C4-2B (cell line): ENCODE results near the gene EPHB4.

Experiments used
- H3K27ac ChIP-seq: fragments of 450-650 bp; 2 replicates; pipeline ENCODE4 v1.5.1; 2017
- CTCF ChIP-seq: fragments of 450-650 bp; conservative IDR thresholded peaks from 2 replicates; pipeline ENCODE4 v1.5.1; 2017; ENCODE audit warnings: mild to moderate bottlenecking
- ZFX ChIP-seq: fragments of 450-650 bp; IDR thresholded peaks from 2 replicates; pipeline ENCODE4 v1.6.1; 2017

EPHB4 gene

GRCh38 chr7:100824499-100825214, 2.7 kb downstream of the EPHB4 start:
- H3K27ac ChIP-seq = no peak overlapping the region
- TF ChIP-seq ZFX (no peak), CTCF (no peak)

- H3K27ac ChIP-seq = no peak overlapping the region
- TF ChIP-seq ZFX = no peak
- TF ChIP-seq CTCF = no peak
These were observed 3.8 kb downstream of the EPHB4 start for GRCh38 chr7:100823534-100823933.

- TF ChIP-seq CTCF (no peak), ZFX (no peak)
These were observed 4.2 kb downstream of the EPHB4 start for GRCh38 chr7:100823140-100823525.

GRCh38 chr7:100822236-100823139, 4.8 kb downstream of the EPHB4 start:
- H3K27ac ChIP-seq = no peak overlapping the region
- TF ChIP-seq CTCF = no peak
- no peak for TF ChIP-seq ZFX

More at GRCh38 chr7:100823140-100823525, 4.2 kb downstream of the EPHB4 start:
- no peak overlapping the region for H3K27ac ChIP-seq

- TF ChIP-seq CTCF (no peak), ZFX (no peak)
- no peak overlapping the region for H3K27ac ChIP-seq
These were observed 7.7 kb downstream of the EPHB4 start for GRCh38 chr7:100819586-100819985.

GRCh38 chr7:100818825-100819224, 8.5 kb downstream of the EPHB4 start:
- TF ChIP-seq CTCF (no peak), ZFX (no peak)
- no peak overlapping the region for H3K27ac ChIP-seq

- TF ChIP-seq ZFX (no peak), CTCF (no peak)
These were observed 9.0 kb downstream of the EPHB4 start for GRCh38 chr7:100818366-100818765.

More at GRCh38 chr7:100818366-100818765, 9.0 kb downstream of the EPHB4 start:
- H3K27ac ChIP-seq = no peak overlapping the region
